Measurements from ENCODE around the gene ALOX15. TPM values are rescaled to one million over a fixed set of nuclear protein-coding genes. Genes with fewer than 3 reads are reported as not detected.
"Not testable (repeated sequence)": the region's sequence is repeated elsewhere in the genome, so short reads cannot be mapped to it uniquely, and the experiment has no call there.

The ALOX15 gene
- total RNA-seq, 1 experiment from 2014 or later = 0.31 TPM

- Histone ChIP-seq H4K91ac (ENCODE audit: insufficient read length, low read depth, low read length) (no peak overlapping the region), H3K23ac (ENCODE audit: insufficient read length, low read depth, low read length) (no peak overlapping the region), H3K9me3 (ENCODE audit: control insufficient read depth, low read depth, low read length) (no peaks in the 10 kb centered on the region), H2BK20ac (ENCODE audit: low read depth, low read length, poor library complexity, severe bottlenecking) (no peak overlapping the region), H3K4me2 (ENCODE audit: insufficient read depth, insufficient read length, low read length) (no peak overlapping the region), H3K56ac (ENCODE audit: insufficient read length, low read depth, low read length) (no peak overlapping the region), H2AFZ (ENCODE audit: low read length) (no peak overlapping the region), H3K18ac (ENCODE audit: insufficient read length, low read depth, low read length) (no peak overlapping the region), H3T11ph (ENCODE audit: low read length) (no peak overlapping the region), H3K9ac (ENCODE audit: extremely low read depth, insufficient read length, low read length) (no peak overlapping the region), H3K4me1 (ENCODE audit: insufficient read depth, low read length) (no peaks in the 10 kb centered on the region), H3K79me1 (ENCODE audit: insufficient read depth, low read depth, low read length, poor library complexity, severe bottlenecking) (no peaks in the 10 kb centered on the region), H4K8ac (replicated peaks; ENCODE audit: insufficient read length, low read depth, low read length) (no peak overlapping the region), H3K14ac (ENCODE audit: insufficient read depth, low read length) (no peak overlapping the region), H3K23me2 (ENCODE audit: insufficient read length, low read depth, low read length, poor library complexity, severe bottlenecking) (no peaks in the 10 kb centered on the region), H4K20me1 (ENCODE audit: control insufficient read depth, insufficient read depth, insufficient read length) (no peaks in the 10 kb centered on the region), H2BK12ac (ENCODE audit: insufficient read length, low read depth, low read length) (no peak overlapping the region), H3K79me2 (ENCODE audit: insufficient read depth, low read length) (no peaks in the 10 kb centered on the region), H4K5ac (ENCODE audit: insufficient read length, low read depth, low read length) (no peak overlapping the region), H2AK5ac (ENCODE audit: insufficient read length, low read length) (no peak overlapping the region), H3K27ac (ENCODE audit: insufficient read length, low read depth, low read length) (no peak overlapping the region), H2BK120ac (ENCODE audit: low read depth, low read length, poor library complexity, severe bottlenecking) (no peak overlapping the region), H2BK5ac (ENCODE audit: insufficient read length, low read length) (no peak overlapping the region), H3K27me3 (ENCODE audit: insufficient read depth, low read length) (no peaks in the 10 kb centered on the region), H2BK15ac (ENCODE audit: low read depth, low read length) (no peak overlapping the region), H3K4ac (ENCODE audit: low read depth, low read length) (no peak overlapping the region)
- TF ChIP-seq CTCF (conservative IDR thresholded peaks at IDR 0.05) = no peak
- WGBS (ENCODE audit: extremely low coverage, insufficient read length, low lambda C conversion rate) = no CpG with 5 or more reads among the region's 2 CpGs
- Mint-ChIP-seq H3K27me3 (ENCODE audit: low read depth) (peaks cover 4% of the 10 kb centered on the region), H3K36me3 (ENCODE audit: insufficient read depth in 1 of 3, low read depth in 3 of 3) (no peaks in the 10 kb centered on the region; a peak in 1 of 7 replicates), H3K4me1 (no peaks in the 10 kb centered on the region), H3K27ac (no peak overlapping the region), H3K9me3 (no peaks in the 10 kb centered on the region), H3K4me3 (no peak overlapping the region)
- DNase-seq = no peak
Observed at GRCh38 chr17:4657678-4658077, 16.2 kb upstream of the ALOX15 start.

- H2AFZ ChIP-seq (ENCODE audit: low read length); H3K9me3 ChIP-seq (ENCODE audit: control insufficient read depth, low read depth, low read length); H3K27ac ChIP-seq (ENCODE audit: insufficient read length, low read depth, low read length); H3K79me1 ChIP-seq (ENCODE audit: insufficient read depth, low read depth, low read length, poor library complexity, severe bottlenecking); H2BK120ac ChIP-seq (ENCODE audit: low read depth, low read length, poor library complexity, severe bottlenecking); H3K4me1 ChIP-seq (ENCODE audit: insufficient read depth, low read length); H4K91ac ChIP-seq (ENCODE audit: insufficient read length, low read depth, low read length); H3K14ac ChIP-seq (ENCODE audit: insufficient read depth, low read length); H3K4me3 Mint-ChIP-seq; H2BK5ac ChIP-seq (ENCODE audit: insufficient read length, low read length); H3K79me2 ChIP-seq (ENCODE audit: insufficient read depth, low read length); H3T11ph ChIP-seq (ENCODE audit: low read length); H2BK12ac ChIP-seq (ENCODE audit: insufficient read length, low read depth, low read length); H4K5ac ChIP-seq (ENCODE audit: insufficient read length, low read depth, low read length); H3K9ac ChIP-seq (ENCODE audit: extremely low read depth, insufficient read length, low read length); H2AK5ac ChIP-seq (ENCODE audit: insufficient read length, low read length); H3K56ac ChIP-seq (ENCODE audit: insufficient read length, low read depth, low read length); H3K4me1 Mint-ChIP-seq; H3K23me2 ChIP-seq (ENCODE audit: insufficient read length, low read depth, low read length, poor library complexity, severe bottlenecking); H3K18ac ChIP-seq (ENCODE audit: insufficient read length, low read depth, low read length); H3K9me3 Mint-ChIP-seq; H3K27ac Mint-ChIP-seq; H2BK15ac ChIP-seq (ENCODE audit: low read depth, low read length); H3K4ac ChIP-seq (ENCODE audit: low read depth, low read length); H3K27me3 ChIP-seq (ENCODE audit: insufficient read depth, low read length); H3K23ac ChIP-seq (ENCODE audit: insufficient read length, low read depth, low read length); H3K4me2 ChIP-seq (ENCODE audit: insufficient read depth, insufficient read length, low read length); H3K36me3 Mint-ChIP-seq (ENCODE audit: insufficient read depth in 1 of 3, low read depth in 3 of 3); H2BK20ac ChIP-seq (ENCODE audit: low read depth, low read length, poor library complexity, severe bottlenecking); DNase-seq; H3K27me3 Mint-ChIP-seq (ENCODE audit: low read depth); H4K20me1 ChIP-seq (ENCODE audit: control insufficient read depth, insufficient read depth, insufficient read length); H4K8ac ChIP-seq (replicated peaks; ENCODE audit: insufficient read length, low read depth, low read length): not testable (repeated sequence)
- WGBS (ENCODE audit: extremely low coverage, insufficient read length, low lambda C conversion rate) = no CpG with 5 or more reads among the region's 7 CpGs
Observed at GRCh38 chr17:4655933-4656332, 14.5 kb upstream of the ALOX15 start.
